Suprapubic skin (tissue), 4 donors: Measurements from ENCODE around the gene MYL5. TPM values are rescaled to one million over a fixed set of nuclear protein-coding genes. Genes with fewer than 3 reads are reported as not detected.

ENCODE experiments used
- DNase-seq, 2 donors: peaks; one replicate each; pipeline ENCODE4 v3.0.0-alpha.2; 2019; ENCODE audit warnings: low spot score in 2 of 2
- H3K27ac ChIP-seq: fragments of 200-600 bp; sonication (generic); one replicate; pipeline ENCODE4 v1.5.1; 2019
- H3K27me3 ChIP-seq: fragments of 200-600 bp; sonication (generic); one replicate; pipeline ENCODE4 v1.5.1; 2019
- H3K36me3 ChIP-seq: fragments of 200-600 bp; sonication (generic); one replicate; pipeline ENCODE4 v1.5.1; 2019
- H3K4me1 ChIP-seq: fragments of 200-600 bp; sonication (generic); one replicate; pipeline ENCODE4 v1.5.1; 2019
- H3K4me3 ChIP-seq: fragments of 200-600 bp; sonication (generic); one replicate; pipeline ENCODE4 v1.5.1; 2019; ENCODE audit warnings: mild to moderate bottlenecking
- H3K9me3 ChIP-seq: fragments of 200-600 bp; sonication (generic); one replicate; pipeline ENCODE4 v1.5.1; 2019
- CTCF ChIP-seq, 2 donors: fragments of 200-600 bp in 1 of 2; fragments of 450-650 bp in 1 of 2; sonication (generic) in 1 of 2; IDR thresholded peaks; one replicate each; pipeline ENCODE4 v1.5.1; 2016 to 2019; ENCODE audit warnings: antibody characterized with exemption in 2 of 2, mild to moderate bottlenecking in 1 of 2, moderate library complexity in 1 of 2
- EP300 ChIP-seq: sonication (generic); formaldehyde crosslinking; IDR thresholded peaks from one replicate; pipeline ENCODE4 v1.6.1; 2017; ENCODE audit warnings: antibody characterized with exemption
- POLR2A ChIP-seq, 2 donors: fragments of 450-650 bp; IDR thresholded peaks; one replicate each; pipeline ENCODE4 v1.6.1; 2017; ENCODE audit warnings: antibody characterized with exemption in 2 of 2, mild to moderate bottlenecking in 2 of 2, moderate library complexity in 2 of 2
- POLR2AphosphoS5 ChIP-seq, 3 donors: sonication (generic); formaldehyde crosslinking; IDR thresholded peaks; one replicate each; pipeline ENCODE4 v1.6.1; 2017; ENCODE audit warnings: antibody characterized with exemption in 3 of 3
- WGBS: methylation state at CpG from one replicate; pipeline ENCODE4 v1.1.5; 2018; 5-methylcytosine and 5-hydroxymethylcytosine counted together
- total RNA-seq, 4 donors: library from RNA; depleted of rRNA; stranded (reverse); fragments of >200 nt; gene quantifications; one replicate each; pipeline ENCODE4 v1.1.0, GENCODE V29; 2016

Gene MYL5
- total RNA-seq, 4 donors from 2014 or later, result 5.3 to 20.4 (median 10.5) TPM

- H3K9me3 ChIP-seq, result no peaks in the 10 kb centered on the region
- H3K4me1 ChIP-seq, result peaks cover 24% of the 10 kb centered on the region
- no peaks in the 10 kb centered on the region for H3K27me3 ChIP-seq
- H3K27ac ChIP-seq, result no peak overlapping the region
- H3K36me3 ChIP-seq, result no peaks in the 10 kb centered on the region
- no peak overlapping the region for H3K4me3 ChIP-seq
- WGBS, result 79% methylated on average over 27 of the region's 27 CpGs
- DNase-seq, result no peak
- TF ChIP-seq CTCF (IDR thresholded peaks at IDR 0.05), result no peak
Measured at GRCh38 chr4:699816-700580, 25.7 kb downstream of the MYL5 start.

- Histone ChIP-seq H3K27ac (no peak overlapping the region), H3K4me1 (peaks cover 28% of the 10 kb centered on the region), H3K9me3 (no peaks in the 10 kb centered on the region), H3K4me3 (no peak overlapping the region), H3K36me3 (no peaks in the 10 kb centered on the region), H3K27me3 (no peaks in the 10 kb centered on the region)
- TF ChIP-seq POLR2AphosphoS5 (IDR thresholded peaks at IDR 0.05), result no peak
- TF ChIP-seq EP300, result no peak
- no peak for TF ChIP-seq CTCF (IDR thresholded peaks at IDR 0.05)
- TF ChIP-seq POLR2A (IDR thresholded peaks at IDR 0.05), result no peak
- DNase-seq, result no peak
- 70% methylated on average over 16 of the region's 16 CpGs for WGBS
Measured at GRCh38 chr4:700587-701264, 26.4 kb downstream of the MYL5 start.

GRCh38 chr4:702618-703048 is 28.3 kb downstream of the MYL5 start:
- no peak for TF ChIP-seq EP300
- no peak for TF ChIP-seq CTCF (IDR thresholded peaks at IDR 0.05)
- TF ChIP-seq POLR2AphosphoS5 (IDR thresholded peaks at IDR 0.05), result no peak
- TF ChIP-seq POLR2A (IDR thresholded peaks at IDR 0.05), result no peak
- Histone ChIP-seq H3K27ac (no peak overlapping the region), H3K9me3 (no peaks in the 10 kb centered on the region), H3K4me3 (no peak overlapping the region), H3K27me3 (no peaks in the 10 kb centered on the region), H3K4me1 (peaks cover 40% of the 10 kb centered on the region), H3K36me3 (no peaks in the 10 kb centered on the region)
- DNase-seq, result peak in 1 of 2 donors; percentile 75
- WGBS, result 62% methylated on average over 7 of the region's 7 CpGs

- H3K36me3 ChIP-seq, result no peaks in the 10 kb centered on the region
- H3K4me1 ChIP-seq, result peaks cover 50% of the 10 kb centered on the region
- DNase-seq, result no peak
- TF ChIP-seq CTCF (IDR thresholded peaks at IDR 0.05) (no peak), POLR2AphosphoS5 (IDR thresholded peaks at IDR 0.05) (no peak), EP300 (no peak), POLR2A (IDR thresholded peaks at IDR 0.05) (no peak)
- no peaks in the 10 kb centered on the region for H3K27me3 ChIP-seq
- H3K4me3 ChIP-seq, result no peak overlapping the region
- no peaks in the 10 kb centered on the region for H3K9me3 ChIP-seq
- H3K27ac ChIP-seq, result no peak overlapping the region
- WGBS, result 77% methylated on average over 5 of the region's 10 CpGs
Measured at GRCh38 chr4:703336-704197, 29.2 kb downstream of the MYL5 start.
